Calu3 (cell line): ENCODE data around the gene NSD1. TPM values are rescaled to one million over a fixed set of nuclear protein-coding genes. Genes with fewer than 3 reads are reported as not detected.

ENCODE experiments used
- BruUV-seq: library from RNA; stranded (reverse); fragments of 400-500 nt; replicated peaks from 2 replicates; lab custom pipeline; 2021; lab: Mats Ljungman, UMichigan
- CTCF ChIA-PET: fragments of 300-600 bp; sonication (Branson Sonifier 250); formaldehyde crosslinking; loops from one replicate; lab custom pipeline; 2022; ENCODE audit warnings: antibody characterized with exemption; lab: Charles Lee
- DNase-seq: peaks from one replicate; pipeline ENCODE4 v3.0.0; 2022
- H3K27ac Mint-ChIP-seq: one replicate; pipeline ENCODE4 v1.8.0; 2022; ENCODE audit warnings: mixed read lengths; ENCODE audit not compliant: unreplicated experiment
- H3K27me3 Mint-ChIP-seq: one replicate; pipeline ENCODE4 v1.8.0; 2022; ENCODE audit warnings: mixed read lengths; ENCODE audit not compliant: unreplicated experiment
- H3K36me3 Mint-ChIP-seq: one replicate; pipeline ENCODE4 v1.8.0; 2022; ENCODE audit warnings: mild to moderate bottlenecking, moderate library complexity, mixed read lengths; ENCODE audit not compliant: insufficient read depth, unreplicated experiment
- H3K4me1 Mint-ChIP-seq: one replicate; pipeline ENCODE4 v1.8.0; 2022; ENCODE audit warnings: mild to moderate bottlenecking, low read depth, mixed read lengths; ENCODE audit not compliant: unreplicated experiment
- H3K4me3 Mint-ChIP-seq: one replicate; pipeline ENCODE4 v1.8.0; 2022; ENCODE audit warnings: mild to moderate bottlenecking, low read depth, moderate library complexity, mixed read lengths; ENCODE audit not compliant: unreplicated experiment
- H3K9me3 Mint-ChIP-seq: one replicate; pipeline ENCODE4 v1.8.0; 2022; ENCODE audit warnings: low read depth, mixed read lengths; ENCODE audit not compliant: unreplicated experiment
- intact Hi-C: fragments of 100-400 bp; cut with micrococcal nuclease; formaldehyde crosslinking; loops from one replicate; pipeline ENCODE4 v1.10.0; 2022; ENCODE audit not compliant: unreplicated experiment
- total RNA-seq: library from RNA; stranded (reverse); gene quantifications from 2 replicates; pipeline ENCODE4 v1.2.3, GENCODE V29; 2022
- TF ChIP-seq, protein P1 (sequence below): fragments of 200-600 bp; IDR thresholded peaks from one replicate; pipeline ENCODE4 v1.8.0; 2022; ENCODE audit warnings: antibody characterized with exemption; ENCODE audit not compliant: unreplicated experiment

The NSD1 gene
- total RNA-seq, 1 experiment from 2014 or later, result 61.4 TPM

DNA sequence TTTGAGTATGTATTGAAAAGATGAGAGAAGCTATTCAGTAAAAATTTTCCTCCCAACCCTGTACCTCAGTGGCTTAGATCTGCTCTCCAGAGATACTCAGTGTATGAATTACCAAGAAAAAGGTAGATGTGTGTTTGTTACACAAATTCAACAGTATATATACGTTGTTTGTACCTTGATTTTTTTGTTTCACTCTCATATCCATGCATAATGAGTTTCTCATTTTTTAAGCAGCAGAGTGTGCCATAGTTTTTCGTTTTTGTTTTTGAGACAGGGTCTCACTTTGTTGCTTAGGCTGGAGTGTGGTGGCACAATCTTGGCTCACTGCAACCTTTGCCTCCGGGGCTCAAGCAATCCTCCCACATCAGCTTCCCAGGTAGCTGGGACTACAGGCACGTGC, 92.2 kb downstream of the NSD1 start:
- Mint-ChIP-seq H3K27me3 (no peaks in the 10 kb centered on the region), H3K36me3 (no peaks in the 10 kb centered on the region), H3K27ac (no peak overlapping the region), H3K4me1 (no peaks in the 10 kb centered on the region), H3K4me3 (no peak overlapping the region), H3K9me3 (no peaks in the 10 kb centered on the region)
- CTCF ChIA-PET, result no interaction called here
- BruUV-seq, result no TSS peak
- no peak for DNase-seq
- intact Hi-C loops, result no loop called here
- TF ChIP-seq, protein P1, sequence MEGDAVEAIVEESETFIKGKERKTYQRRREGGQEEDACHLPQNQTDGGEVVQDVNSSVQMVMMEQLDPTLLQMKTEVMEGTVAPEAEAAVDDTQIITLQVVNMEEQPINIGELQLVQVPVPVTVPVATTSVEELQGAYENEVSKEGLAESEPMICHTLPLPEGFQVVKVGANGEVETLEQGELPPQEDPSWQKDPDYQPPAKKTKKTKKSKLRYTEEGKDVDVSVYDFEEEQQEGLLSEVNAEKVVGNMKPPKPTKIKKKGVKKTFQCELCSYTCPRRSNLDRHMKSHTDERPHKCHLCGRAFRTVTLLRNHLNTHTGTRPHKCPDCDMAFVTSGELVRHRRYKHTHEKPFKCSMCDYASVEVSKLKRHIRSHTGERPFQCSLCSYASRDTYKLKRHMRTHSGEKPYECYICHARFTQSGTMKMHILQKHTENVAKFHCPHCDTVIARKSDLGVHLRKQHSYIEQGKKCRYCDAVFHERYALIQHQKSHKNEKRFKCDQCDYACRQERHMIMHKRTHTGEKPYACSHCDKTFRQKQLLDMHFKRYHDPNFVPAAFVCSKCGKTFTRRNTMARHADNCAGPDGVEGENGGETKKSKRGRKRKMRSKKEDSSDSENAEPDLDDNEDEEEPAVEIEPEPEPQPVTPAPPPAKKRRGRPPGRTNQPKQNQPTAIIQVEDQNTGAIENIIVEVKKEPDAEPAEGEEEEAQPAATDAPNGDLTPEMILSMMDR, result no peak

- no peak overlapping the region for H3K27ac Mint-ChIP-seq
- DNase-seq, result no peak
- intact Hi-C loops, result no loop called here
- no TSS peak for BruUV-seq
- no peaks in the 10 kb centered on the region for H3K36me3 Mint-ChIP-seq
- no peaks in the 10 kb centered on the region for H3K9me3 Mint-ChIP-seq
- no peak overlapping the region for H3K4me3 Mint-ChIP-seq
- H3K27me3 Mint-ChIP-seq, result no peaks in the 10 kb centered on the region
- TF ChIP-seq, protein P1, result no peak
- no peaks in the 10 kb centered on the region for H3K4me1 Mint-ChIP-seq
- CTCF ChIA-PET, result interaction anchor here (0.5 kb wide), 1 partner anchor 319 kb away, joined by 3 read pairs; no protein-coding TSS in a partner anchor
These were observed 93.3 kb downstream of the NSD1 start for GRCh38 chr5:177226860-177227259.

DNA sequence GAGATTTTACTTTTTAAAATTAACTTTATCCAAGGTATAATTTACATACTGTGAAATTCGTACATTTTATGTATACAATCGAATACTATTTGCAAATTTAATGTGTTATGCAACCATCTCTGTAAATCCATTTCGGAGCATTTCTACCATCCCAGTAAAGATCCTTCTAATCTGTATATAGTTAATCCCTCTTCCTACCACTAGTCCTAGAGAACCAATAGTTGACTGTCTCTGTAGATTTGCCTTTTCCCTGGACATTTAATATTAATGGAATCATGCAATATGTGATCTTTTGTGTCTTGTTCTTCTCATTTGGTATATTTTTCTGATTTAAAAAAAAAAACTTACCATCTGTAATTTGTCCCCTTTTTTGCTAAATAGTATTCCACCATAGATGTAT, 95.2 kb downstream of the NSD1 start:
- CTCF ChIA-PET, result no interaction called here
- intact Hi-C loops, result no loop called here
- no peak overlapping the region for H3K27ac Mint-ChIP-seq
- TF ChIP-seq, protein P1, result no peak
- no peaks in the 10 kb centered on the region for H3K9me3 Mint-ChIP-seq
- DNase-seq, result no peak
- no TSS peak for BruUV-seq
- H3K4me3 Mint-ChIP-seq, result no peak overlapping the region
- H3K4me1 Mint-ChIP-seq, result no peaks in the 10 kb centered on the region
- H3K36me3 Mint-ChIP-seq, result peaks cover 3% of the 10 kb centered on the region
- H3K27me3 Mint-ChIP-seq, result no peaks in the 10 kb centered on the region

- CTCF ChIA-PET, result no interaction called here
- Mint-ChIP-seq H3K9me3 (no peaks in the 10 kb centered on the region), H3K27me3 (no peaks in the 10 kb centered on the region), H3K36me3 (peaks cover 5% of the 10 kb centered on the region), H3K4me3 (no peak overlapping the region), H3K4me1 (no peaks in the 10 kb centered on the region), H3K27ac (no peak overlapping the region)
- intact Hi-C loops, result no loop called here
- BruUV-seq, result no TSS peak
- TF ChIP-seq, protein P1, result no peak
- DNase-seq, result no peak
These were observed 97.1 kb downstream of the NSD1 start for GRCh38 chr5:177230660-177231059.
